ENCODE measurements around the gene LDB2. TPM values are rescaled to one million over a fixed set of nuclear protein-coding genes. Genes with fewer than 3 reads are reported as not detected.

Gene LDB2
- total RNA-seq, 2 donors from 2014 or later, result 3.2 to 7.9 TPM

DNA sequence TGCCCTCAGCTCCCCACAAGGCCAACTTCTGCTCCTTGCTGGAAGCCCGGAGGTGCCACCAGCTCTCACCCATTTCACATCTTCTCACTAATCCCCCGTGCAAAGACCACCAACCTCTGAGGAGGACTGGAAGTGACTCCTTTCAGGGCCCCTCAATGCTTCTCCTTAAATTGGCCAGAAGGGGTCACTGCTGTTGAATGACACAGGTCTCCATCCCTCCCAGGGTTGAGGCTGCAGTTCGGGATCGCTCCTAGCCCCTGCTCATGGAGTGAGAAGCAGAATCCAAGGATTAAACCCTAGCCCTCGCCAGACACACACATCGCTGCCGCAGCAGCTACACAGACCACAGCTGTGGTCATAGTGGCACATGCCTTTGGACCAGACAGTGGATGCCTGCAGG is 392.7 kb downstream of the LDB2 start:
- no peak overlapping the region for H3K4me3 ChIP-seq
- no peak for DNase-seq
- intact Hi-C loops (cut with DNase I), result no loop called here
- no peaks in the 10 kb centered on the region for H3K27me3 ChIP-seq
- no peak overlapping the region for H3K27ac ChIP-seq
- no peaks in the 10 kb centered on the region for H3K9me3 ChIP-seq
- H3K4me1 ChIP-seq, result no peaks in the 10 kb centered on the region
- no peak overlapping the region for H3K9ac ChIP-seq (ENCODE audit: low read depth in 2 of 2, low read length in 2 of 2)
- TF ChIP-seq, protein P1, sequence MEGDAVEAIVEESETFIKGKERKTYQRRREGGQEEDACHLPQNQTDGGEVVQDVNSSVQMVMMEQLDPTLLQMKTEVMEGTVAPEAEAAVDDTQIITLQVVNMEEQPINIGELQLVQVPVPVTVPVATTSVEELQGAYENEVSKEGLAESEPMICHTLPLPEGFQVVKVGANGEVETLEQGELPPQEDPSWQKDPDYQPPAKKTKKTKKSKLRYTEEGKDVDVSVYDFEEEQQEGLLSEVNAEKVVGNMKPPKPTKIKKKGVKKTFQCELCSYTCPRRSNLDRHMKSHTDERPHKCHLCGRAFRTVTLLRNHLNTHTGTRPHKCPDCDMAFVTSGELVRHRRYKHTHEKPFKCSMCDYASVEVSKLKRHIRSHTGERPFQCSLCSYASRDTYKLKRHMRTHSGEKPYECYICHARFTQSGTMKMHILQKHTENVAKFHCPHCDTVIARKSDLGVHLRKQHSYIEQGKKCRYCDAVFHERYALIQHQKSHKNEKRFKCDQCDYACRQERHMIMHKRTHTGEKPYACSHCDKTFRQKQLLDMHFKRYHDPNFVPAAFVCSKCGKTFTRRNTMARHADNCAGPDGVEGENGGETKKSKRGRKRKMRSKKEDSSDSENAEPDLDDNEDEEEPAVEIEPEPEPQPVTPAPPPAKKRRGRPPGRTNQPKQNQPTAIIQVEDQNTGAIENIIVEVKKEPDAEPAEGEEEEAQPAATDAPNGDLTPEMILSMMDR (IDR thresholded peaks at IDR 0.05), result no peak
- no peaks in the 10 kb centered on the region for H3K36me3 ChIP-seq

DNA sequence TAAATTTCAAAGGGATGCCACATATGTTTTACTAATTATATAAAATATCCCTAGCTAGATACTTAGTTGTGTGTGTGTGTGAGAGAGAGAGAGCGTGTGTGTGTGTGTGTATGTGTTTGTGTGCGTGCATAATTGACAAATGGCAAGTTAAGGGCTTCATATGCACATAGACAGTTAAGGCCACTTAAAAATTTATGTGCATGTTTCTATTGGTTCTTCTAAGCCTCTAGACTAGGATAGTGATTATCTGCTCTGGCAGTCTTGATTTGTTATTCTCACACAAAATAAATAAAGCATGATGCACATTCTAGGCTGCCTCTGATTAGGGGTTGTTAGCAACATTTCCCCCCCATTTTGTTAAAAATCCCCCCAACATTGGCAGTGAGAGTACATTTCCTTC is 393.2 kb downstream of the LDB2 start:
- Histone ChIP-seq H3K36me3 (no peaks in the 10 kb centered on the region), H3K4me3 (no peak overlapping the region), H3K27ac (no peak overlapping the region), H3K4me1 (no peaks in the 10 kb centered on the region), H3K9me3 (no peaks in the 10 kb centered on the region), H3K9ac (ENCODE audit: low read depth in 2 of 2, low read length in 2 of 2) (no peak overlapping the region), H3K27me3 (no peaks in the 10 kb centered on the region)
- intact Hi-C loops (cut with DNase I), result no loop called here
- TF ChIP-seq, protein P1 (IDR thresholded peaks at IDR 0.05), result no peak
- no peak for DNase-seq

DNA sequence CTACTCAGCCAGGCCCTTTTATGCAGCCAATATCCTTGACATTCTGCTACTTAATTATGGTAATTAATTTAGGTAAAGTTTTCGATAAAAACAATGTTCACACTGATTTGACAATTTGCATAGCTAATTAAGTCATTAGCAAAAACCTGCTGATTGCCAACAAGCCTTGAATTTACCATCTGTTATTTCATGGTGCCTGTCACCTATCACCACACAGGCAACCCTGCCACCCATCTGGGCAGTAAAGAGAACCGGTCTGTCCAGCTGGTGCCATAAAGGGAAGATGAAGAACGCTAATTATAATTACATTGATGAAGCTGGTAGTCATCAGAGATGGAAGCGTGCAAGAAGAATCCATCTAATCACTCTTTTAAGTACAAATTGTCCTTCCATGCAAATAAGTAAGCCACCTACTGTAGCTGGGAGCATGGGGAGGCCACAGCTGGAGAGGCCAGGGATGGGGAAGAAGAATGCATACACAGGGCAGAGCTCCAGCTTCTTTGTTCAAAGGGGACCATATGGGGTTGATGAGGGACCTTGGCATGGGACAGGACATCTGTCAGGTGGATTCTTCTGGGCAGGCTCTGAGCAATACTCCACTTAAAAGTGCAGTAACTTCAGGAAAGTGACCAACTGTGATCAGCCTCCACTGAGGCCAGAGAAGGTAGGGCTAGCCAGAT is 394.9 kb downstream of the LDB2 start:
- Histone ChIP-seq H3K4me3 (no peak overlapping the region), H3K27ac (no peak overlapping the region), H3K9ac (ENCODE audit: low read depth in 2 of 2, low read length in 2 of 2) (no peak overlapping the region), H3K9me3 (no peaks in the 10 kb centered on the region), H3K4me1 (no peaks in the 10 kb centered on the region), H3K27me3 (no peaks in the 10 kb centered on the region), H3K36me3 (no peaks in the 10 kb centered on the region)
- intact Hi-C loops (cut with DNase I), result no loop called here
- TF ChIP-seq, protein P1 (IDR thresholded peaks at IDR 0.05), result no peak
- no peak for DNase-seq

- Histone ChIP-seq H3K4me3 (no peak overlapping the region), H3K9ac (ENCODE audit: low read depth in 2 of 2, low read length in 2 of 2) (no peak overlapping the region), H3K27me3 (no peaks in the 10 kb centered on the region), H3K27ac (no peak overlapping the region), H3K36me3 (no peaks in the 10 kb centered on the region), H3K4me1 (no peaks in the 10 kb centered on the region), H3K9me3 (no peaks in the 10 kb centered on the region)
- no peak for DNase-seq
- intact Hi-C loops (cut with DNase I), result no loop called here
- TF ChIP-seq, protein P1 (IDR thresholded peaks at IDR 0.05), result no peak
Observed at GRCh38 chr4:16498978-16499377, 399.5 kb downstream of the LDB2 start.

DNA sequence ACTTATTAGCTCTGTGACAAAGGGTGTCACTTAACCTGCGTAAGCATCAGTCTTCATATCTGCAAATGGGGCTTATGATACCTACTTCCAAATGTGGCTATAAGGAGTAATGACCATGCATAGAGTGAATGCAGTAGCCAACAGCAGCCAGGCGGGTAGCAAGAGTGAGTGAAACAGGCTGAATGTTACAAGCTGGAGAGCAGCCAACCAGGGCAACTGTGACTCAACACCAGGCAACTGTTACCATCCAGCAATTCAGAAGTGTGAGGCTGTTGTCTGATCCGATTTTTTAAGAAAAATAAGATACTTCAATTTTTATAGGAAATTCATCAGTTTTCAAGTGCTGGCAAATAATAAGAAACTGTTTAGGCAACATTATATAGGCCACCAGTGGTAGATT is 401.9 kb downstream of the LDB2 start:
- no peak for DNase-seq
- no peak overlapping the region for H3K9ac ChIP-seq (ENCODE audit: low read depth in 2 of 2, low read length in 2 of 2)
- intact Hi-C loops (cut with DNase I), result no loop called here
- H3K27me3 ChIP-seq, result no peaks in the 10 kb centered on the region
- H3K9me3 ChIP-seq, result no peaks in the 10 kb centered on the region
- H3K4me1 ChIP-seq, result no peaks in the 10 kb centered on the region
- no peak overlapping the region for H3K27ac ChIP-seq
- TF ChIP-seq, protein P1 (IDR thresholded peaks at IDR 0.05), result no peak
- no peaks in the 10 kb centered on the region for H3K36me3 ChIP-seq
- no peak overlapping the region for H3K4me3 ChIP-seq

All from colonic mucosa (tissue), 4 donors.